Measurements from ENCODE around the gene ARL4D.

DNA sequence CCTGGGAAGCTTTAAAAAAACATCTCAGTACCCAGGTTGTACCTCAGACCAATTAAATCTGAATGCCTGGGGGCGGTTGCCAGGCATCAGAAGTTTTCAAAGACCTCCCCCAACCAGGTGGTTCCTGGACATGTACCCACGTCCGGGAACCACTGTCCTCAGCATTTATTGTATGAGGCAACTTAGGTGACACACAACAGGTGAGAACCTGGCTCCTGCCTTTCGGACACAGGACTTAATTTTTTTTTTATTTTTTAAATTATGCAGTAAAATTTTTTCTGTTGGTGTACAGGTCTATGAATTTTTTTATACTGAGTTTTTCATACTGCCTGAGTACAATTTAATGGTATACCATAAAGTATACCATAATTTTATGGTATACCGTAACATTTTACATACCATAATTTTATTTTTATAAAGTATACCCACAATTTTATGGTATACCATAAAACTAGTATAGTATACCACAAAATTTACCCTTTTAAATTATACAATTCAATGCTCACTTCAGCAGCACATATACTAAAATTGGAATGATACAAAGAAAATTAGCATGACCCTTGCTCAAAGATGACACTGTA lies 46.3 kb downstream of the ARL4D start:
- TF ChIP-seq, protein P1, sequence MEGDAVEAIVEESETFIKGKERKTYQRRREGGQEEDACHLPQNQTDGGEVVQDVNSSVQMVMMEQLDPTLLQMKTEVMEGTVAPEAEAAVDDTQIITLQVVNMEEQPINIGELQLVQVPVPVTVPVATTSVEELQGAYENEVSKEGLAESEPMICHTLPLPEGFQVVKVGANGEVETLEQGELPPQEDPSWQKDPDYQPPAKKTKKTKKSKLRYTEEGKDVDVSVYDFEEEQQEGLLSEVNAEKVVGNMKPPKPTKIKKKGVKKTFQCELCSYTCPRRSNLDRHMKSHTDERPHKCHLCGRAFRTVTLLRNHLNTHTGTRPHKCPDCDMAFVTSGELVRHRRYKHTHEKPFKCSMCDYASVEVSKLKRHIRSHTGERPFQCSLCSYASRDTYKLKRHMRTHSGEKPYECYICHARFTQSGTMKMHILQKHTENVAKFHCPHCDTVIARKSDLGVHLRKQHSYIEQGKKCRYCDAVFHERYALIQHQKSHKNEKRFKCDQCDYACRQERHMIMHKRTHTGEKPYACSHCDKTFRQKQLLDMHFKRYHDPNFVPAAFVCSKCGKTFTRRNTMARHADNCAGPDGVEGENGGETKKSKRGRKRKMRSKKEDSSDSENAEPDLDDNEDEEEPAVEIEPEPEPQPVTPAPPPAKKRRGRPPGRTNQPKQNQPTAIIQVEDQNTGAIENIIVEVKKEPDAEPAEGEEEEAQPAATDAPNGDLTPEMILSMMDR (IDR thresholded peaks at IDR 0.05) = no peak
- TF ChIP-seq POLR2A (IDR thresholded peaks at IDR 0.05; ENCODE audit: low read depth) (no peak), EP300 (IDR thresholded peaks at IDR 0.05) (no peak)
